Fibroblast of the aortic adventitia (primary cell): ENCODE measurements around the gene KMT2A. TPM values are rescaled to one million over a fixed set of nuclear protein-coding genes. Genes with fewer than 3 reads are reported as not detected.

ENCODE experiments used
- DNase-seq: peaks from one replicate; pipeline ENCODE4 v3.0.0-alpha.2; 2010; ENCODE audit warnings: low read depth
- H3K4me3 ChIP-seq: 2 replicates; pipeline ENCODE4 v1.5.1; 2011; ENCODE audit warnings: low read depth, mild to moderate bottlenecking, control low read depth, low read length, moderate library complexity
- total RNA-seq: library from RNA; depleted of rRNA; stranded (reverse); fragments of >200 nt; gene quantifications from 2 replicates; pipeline ENCODE4 v1.2.3, GENCODE V29; 2012; ENCODE audit warnings: low replicate concordance
- TF ChIP-seq, protein P1 (sequence below): IDR thresholded peaks from 2 replicates; pipeline ENCODE4 v1.5.1; 2011; ENCODE audit warnings: mild to moderate bottlenecking, low read length, control low read depth, inconsistent platforms; ENCODE audit not compliant: insufficient read depth

The KMT2A gene
- total RNA-seq, 1 donor = 49.8 TPM

DNA sequence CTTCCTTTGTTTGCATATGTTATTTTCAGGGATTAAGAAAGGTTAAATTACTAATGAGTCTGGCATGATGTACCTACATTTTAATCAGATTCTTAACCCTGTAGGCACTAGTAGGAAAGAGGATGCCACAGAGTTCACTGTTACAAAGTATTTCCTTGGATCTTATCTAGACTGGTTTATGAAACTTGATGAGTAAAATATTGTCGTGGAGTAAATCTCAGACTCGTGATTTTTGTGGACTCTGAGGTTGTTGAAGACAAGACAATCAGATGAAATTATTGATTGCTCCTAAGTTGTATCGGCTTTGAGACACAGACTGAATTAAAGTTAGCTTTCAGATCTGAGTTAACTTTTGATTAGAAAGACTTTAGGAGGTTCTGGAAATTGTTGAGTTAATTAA lies 6.0 kb downstream of the KMT2A start:
- TF ChIP-seq, protein P1, sequence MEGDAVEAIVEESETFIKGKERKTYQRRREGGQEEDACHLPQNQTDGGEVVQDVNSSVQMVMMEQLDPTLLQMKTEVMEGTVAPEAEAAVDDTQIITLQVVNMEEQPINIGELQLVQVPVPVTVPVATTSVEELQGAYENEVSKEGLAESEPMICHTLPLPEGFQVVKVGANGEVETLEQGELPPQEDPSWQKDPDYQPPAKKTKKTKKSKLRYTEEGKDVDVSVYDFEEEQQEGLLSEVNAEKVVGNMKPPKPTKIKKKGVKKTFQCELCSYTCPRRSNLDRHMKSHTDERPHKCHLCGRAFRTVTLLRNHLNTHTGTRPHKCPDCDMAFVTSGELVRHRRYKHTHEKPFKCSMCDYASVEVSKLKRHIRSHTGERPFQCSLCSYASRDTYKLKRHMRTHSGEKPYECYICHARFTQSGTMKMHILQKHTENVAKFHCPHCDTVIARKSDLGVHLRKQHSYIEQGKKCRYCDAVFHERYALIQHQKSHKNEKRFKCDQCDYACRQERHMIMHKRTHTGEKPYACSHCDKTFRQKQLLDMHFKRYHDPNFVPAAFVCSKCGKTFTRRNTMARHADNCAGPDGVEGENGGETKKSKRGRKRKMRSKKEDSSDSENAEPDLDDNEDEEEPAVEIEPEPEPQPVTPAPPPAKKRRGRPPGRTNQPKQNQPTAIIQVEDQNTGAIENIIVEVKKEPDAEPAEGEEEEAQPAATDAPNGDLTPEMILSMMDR = no peak
- H3K4me3 ChIP-seq = no peak overlapping the region
- DNase-seq = no peak

DNA sequence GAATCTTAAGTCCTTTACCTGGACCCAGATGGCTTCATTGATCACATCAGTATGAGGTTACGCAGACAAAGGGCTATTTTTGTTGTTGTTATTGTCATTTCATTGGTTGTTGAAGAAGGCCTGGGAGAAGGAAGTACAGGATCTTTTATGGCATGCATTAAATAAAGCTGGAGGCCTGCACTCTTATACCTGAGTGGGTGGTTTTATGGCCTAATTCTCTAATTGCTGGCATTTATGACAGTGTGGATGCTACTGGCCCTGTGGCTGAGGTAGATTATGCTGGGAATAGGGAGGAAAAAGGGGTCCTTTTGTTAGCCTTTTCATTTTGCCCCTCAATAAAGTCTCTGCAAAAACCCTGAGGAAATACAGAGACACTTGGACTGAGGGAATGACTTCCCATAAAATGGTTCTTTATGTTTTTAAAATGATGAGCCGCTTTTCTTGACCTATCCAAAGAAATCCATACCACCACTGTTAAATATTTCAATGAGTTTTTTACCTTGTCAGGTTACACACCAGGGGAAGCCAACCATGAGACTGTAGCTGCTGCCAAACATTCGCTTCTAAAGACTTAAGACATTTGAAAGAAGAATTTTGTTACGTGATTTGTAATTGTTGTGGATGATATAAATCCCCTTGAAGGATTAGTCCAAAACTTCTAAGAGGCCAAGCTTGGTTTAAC lies 6.8 kb downstream of the KMT2A start:
- TF ChIP-seq, protein P1 = no peak

DNA sequence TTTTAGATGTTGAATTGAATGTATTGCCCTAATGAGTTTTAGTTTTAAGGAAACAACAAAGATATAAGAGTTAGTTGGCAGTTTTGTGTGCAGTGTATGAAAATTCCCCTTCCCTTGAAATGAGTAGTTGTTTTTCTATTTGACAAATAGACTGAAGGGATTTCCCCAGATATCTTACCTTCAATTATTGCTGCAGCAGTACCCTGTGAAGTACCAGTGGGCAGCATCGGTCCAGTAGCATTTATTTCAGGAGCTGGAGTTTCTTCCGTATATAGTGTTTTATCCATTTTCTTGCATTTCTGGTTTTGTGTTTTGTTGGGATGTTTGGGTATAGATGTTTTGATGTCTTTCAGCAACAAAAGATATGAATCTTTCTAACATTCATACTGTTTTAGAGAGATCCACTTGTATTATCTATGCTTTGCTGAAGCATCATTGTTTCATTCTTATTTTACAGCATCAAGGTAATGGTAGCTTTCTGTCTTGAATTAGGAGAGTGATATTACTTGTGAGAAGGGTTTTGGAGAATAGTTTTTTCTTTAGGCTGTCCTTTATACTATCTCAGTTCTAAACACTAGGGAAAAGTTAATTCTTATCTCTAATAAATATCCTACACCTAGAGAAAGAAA lies 7.4 kb downstream of the KMT2A start:
- TF ChIP-seq, protein P1 = no peak
- H3K4me3 ChIP-seq = no peak overlapping the region
- DNase-seq = no peak

More for the DNA sequence above, 6.8 kb downstream of the KMT2A start:
- no peak for DNase-seq
- H3K4me3 ChIP-seq = no peak overlapping the region

DNA sequence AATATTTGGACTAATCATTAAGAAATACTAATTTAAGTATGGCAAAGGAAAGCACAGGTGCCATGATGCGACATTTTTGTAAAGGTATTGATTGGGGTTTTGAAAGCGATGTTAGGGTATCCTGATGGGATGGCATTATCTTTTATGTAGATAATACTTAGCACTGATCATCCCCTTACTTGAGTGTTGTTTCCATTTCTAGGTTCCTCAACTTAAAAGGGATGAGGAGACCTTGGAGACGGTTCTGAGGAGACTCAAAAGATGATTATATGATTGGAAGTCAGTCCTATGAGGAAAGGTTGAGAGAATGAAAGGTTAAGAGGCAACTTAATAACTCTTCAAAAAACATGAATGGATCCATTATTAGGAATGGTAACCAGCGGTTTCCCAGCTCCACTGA lies 11.1 kb downstream of the KMT2A start:
- TF ChIP-seq, protein P1 = no peak
- no peak for DNase-seq
- no peak overlapping the region for H3K4me3 ChIP-seq

DNA sequence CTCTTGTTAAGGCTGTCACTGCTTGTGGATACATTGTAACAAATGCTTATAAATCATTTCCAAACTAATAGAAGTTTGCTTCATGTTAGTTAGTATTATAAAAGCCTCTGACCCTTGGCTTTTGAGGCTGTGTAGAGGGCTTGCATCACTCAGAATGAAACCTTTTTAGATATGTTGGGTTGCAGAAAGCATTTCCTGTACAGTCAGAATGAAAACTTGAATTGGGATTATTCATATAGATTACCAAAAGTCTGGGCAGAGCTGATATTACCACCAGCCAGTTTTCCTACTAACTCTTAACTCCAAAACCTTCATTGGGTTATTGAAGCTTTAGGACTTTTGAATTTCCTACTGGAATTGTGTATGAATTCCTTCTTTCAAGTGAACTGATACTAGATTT lies 12.0 kb downstream of the KMT2A start:
- peak; percentile 59 for DNase-seq
- no peak overlapping the region for H3K4me3 ChIP-seq
- TF ChIP-seq, protein P1 = no peak

DNA sequence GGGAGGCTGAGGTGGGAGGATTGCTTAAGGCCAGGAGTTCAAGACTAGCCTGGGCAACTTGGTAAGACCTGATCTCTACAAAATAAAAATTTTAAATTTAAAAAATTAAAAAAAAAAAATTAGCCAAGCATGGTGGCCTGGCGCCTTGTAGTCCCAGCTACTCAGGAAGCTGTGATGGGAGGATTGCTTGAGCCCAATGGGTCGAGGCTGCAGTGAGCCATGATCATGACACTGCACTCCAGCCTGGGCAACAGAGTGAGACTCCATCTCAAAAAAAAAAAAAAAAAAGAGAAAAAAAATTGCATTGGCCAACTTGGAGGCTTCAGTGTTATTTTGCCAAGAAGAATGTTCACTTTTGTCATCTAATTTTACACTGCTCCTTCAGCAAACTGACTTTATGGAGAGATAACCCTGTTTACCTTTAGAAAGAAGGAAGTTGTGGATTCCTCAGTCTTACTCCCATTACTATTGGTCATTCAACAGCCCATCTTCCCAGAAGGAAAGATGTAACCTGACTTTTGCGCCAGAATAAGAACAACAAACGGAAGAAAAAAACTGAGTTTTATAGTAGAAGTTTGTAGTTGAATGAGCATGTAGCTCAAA lies 13.1 kb downstream of the KMT2A start:
- DNase-seq = no peak
- H3K4me3 ChIP-seq = no peak overlapping the region
- TF ChIP-seq, protein P1 = no peak
